ENCODE data around the gene FBXL19. TPM values are rescaled to one million over a fixed set of nuclear protein-coding genes. Genes with fewer than 3 reads are reported as not detected.

The FBXL19 gene
- total RNA-seq, 1 experiment from 2014 or later = 84.3 TPM

DNA sequence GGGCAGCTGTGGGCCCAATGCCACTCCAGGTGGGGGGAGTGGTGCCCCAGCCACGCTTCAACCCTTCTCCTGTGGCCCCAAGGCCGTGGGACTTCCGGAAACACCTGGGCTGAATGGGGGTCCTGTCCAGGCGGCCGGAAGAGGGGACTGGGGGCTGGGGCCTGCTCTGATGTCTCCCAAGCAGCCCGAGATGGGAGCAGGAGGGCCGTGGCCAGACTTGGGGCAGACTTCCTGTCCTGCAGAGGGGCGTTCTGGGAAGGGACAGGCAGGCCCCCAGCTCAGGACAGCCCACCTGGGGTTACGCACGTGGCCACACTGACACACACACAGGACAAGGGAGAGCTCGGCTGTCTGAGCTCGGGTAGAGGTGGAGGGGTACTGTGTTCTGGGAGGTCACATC, 66.7 kb downstream of the FBXL19 start:
- CTCF ChIA-PET = interaction anchor here (0.5 kb wide), 1 partner anchor 25 kb away, joined by 4 read pairs; no protein-coding TSS in a partner anchor
- peaks cover 6% of the 10 kb centered on the region for H3K4me1 Mint-ChIP-seq
- ATAC-seq (no peak), DNase-seq (ENCODE audit: low spot score) (no peak)
- no peak overlapping the region for H3K27ac Mint-ChIP-seq
- no peak overlapping the region for H3K4me3 Mint-ChIP-seq
- no peak for TF ChIP-seq ZNF423 (CRISPR knock-in tag; IDR thresholded peaks at IDR 0.05)
- no peak for TF ChIP-seq GRHL2 (CRISPR knock-in tag; IDR thresholded peaks at IDR 0.05; ENCODE audit: insufficient replicate concordance, severe bottlenecking)
- no peaks in the 10 kb centered on the region for H3K27me3 Mint-ChIP-seq (ENCODE audit: low read depth)
- POLR2A ChIA-PET = no interaction called here
- no peaks in the 10 kb centered on the region for H3K36me3 Mint-ChIP-seq
- no peaks in the 10 kb centered on the region for H3K9me3 Mint-ChIP-seq

DNA sequence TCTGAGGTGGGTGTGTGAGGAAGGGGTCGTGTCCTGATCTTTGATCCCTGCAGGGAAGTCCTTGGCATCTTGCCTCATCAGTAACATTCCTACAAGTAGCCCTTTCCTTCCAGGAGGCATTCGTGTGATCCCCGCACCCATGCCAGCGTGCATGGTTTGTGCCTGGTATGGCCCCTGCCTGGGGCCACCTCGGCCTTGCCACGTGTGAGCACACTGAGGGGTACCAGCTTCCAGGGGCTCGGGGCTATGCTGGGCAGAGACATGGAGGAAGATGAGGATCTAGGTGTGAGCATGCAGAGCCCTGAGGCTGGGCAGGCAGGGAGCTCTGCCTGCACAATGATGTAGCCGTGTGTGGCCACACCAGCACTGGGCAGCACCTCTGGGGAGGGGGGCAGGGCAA, 67.7 kb downstream of the FBXL19 start:
- H3K4me1 Mint-ChIP-seq = no peaks in the 10 kb centered on the region; the same call in none of the 2 replicates
- H3K27me3 Mint-ChIP-seq (ENCODE audit: low read depth) = no peaks in the 10 kb centered on the region
- no peak for ATAC-seq
- ChIA-PET POLR2A (no interaction called here), CTCF (no interaction called here)
- no peak overlapping the region for H3K4me3 Mint-ChIP-seq
- no peaks in the 10 kb centered on the region for H3K36me3 Mint-ChIP-seq
- H3K9me3 Mint-ChIP-seq = no peaks in the 10 kb centered on the region
- no peak for DNase-seq (ENCODE audit: low spot score)
- no peak overlapping the region for H3K27ac Mint-ChIP-seq
- TF ChIP-seq, protein P1, sequence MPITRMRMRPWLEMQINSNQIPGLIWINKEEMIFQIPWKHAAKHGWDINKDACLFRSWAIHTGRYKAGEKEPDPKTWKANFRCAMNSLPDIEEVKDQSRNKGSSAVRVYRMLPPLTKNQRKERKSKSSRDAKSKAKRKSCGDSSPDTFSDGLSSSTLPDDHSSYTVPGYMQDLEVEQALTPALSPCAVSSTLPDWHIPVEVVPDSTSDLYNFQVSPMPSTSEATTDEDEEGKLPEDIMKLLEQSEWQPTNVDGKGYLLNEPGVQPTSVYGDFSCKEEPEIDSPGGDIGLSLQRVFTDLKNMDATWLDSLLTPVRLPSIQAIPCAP (CRISPR knock-in tag; IDR thresholded peaks at IDR 0.05) = no peak
- TF ChIP-seq NFATC4 (CRISPR knock-in tag; IDR thresholded peaks at IDR 0.05) (no peak), E2F4 (CRISPR knock-in tag; IDR thresholded peaks at IDR 0.05; ENCODE audit: borderline replicate concordance, low read depth) (no peak), ARID4B (CRISPR knock-in tag; IDR thresholded peaks at IDR 0.05; ENCODE audit: borderline replicate concordance) (no peak), EMX1 (CRISPR knock-in tag; IDR thresholded peaks at IDR 0.05) (no peak), CREB1 (CRISPR knock-in tag; IDR thresholded peaks at IDR 0.05) (no peak), E2F5 (CRISPR knock-in tag; IDR thresholded peaks at IDR 0.05) (no peak), GABPB1 (CRISPR knock-in tag; IDR thresholded peaks at IDR 0.05) (no peak), OVOL2 (CRISPR knock-in tag; IDR thresholded peaks at IDR 0.05; ENCODE audit: borderline replicate concordance) (no peak)
- TF ChIP-seq, protein P2, sequence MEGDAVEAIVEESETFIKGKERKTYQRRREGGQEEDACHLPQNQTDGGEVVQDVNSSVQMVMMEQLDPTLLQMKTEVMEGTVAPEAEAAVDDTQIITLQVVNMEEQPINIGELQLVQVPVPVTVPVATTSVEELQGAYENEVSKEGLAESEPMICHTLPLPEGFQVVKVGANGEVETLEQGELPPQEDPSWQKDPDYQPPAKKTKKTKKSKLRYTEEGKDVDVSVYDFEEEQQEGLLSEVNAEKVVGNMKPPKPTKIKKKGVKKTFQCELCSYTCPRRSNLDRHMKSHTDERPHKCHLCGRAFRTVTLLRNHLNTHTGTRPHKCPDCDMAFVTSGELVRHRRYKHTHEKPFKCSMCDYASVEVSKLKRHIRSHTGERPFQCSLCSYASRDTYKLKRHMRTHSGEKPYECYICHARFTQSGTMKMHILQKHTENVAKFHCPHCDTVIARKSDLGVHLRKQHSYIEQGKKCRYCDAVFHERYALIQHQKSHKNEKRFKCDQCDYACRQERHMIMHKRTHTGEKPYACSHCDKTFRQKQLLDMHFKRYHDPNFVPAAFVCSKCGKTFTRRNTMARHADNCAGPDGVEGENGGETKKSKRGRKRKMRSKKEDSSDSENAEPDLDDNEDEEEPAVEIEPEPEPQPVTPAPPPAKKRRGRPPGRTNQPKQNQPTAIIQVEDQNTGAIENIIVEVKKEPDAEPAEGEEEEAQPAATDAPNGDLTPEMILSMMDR (IDR thresholded peaks at IDR 0.05) = no peak
- TF ChIP-seq, protein P3, sequence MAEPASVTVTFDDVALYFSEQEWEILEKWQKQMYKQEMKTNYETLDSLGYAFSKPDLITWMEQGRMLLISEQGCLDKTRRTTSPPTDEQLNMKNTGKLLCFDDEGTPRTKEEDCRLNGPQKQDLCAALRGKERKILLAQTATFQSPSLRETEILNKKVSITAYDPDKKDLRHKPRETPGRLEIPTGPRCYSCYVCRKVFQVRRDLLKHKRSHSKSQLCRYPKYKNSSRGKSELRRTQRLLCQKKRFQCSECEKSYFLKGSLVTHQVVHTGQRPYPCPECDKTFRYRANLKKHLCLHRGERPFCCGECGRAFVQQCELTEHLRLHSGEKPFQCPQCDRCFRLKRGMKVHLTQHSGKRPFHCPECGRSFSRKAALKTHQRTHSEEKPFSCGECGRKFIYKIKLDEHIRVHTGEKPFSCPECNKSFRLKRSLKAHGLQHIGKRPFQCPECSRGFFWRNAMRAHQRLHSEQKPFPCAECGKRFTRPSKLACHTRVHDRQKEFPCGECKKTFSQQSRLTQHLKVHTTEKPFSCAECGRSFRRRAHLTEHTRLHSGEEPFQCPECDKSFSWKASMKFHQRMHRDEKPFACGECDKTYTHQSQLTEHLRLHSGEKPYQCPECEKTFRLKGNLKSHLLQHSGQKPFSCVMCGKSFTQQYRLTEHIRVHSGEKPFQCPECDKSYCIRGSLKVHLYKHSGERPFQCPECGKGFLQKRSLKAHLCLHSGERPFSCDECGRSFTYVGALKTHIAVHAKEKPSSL (CRISPR knock-in tag; conservative IDR thresholded peaks at IDR 0.05) = no peak
- TF ChIP-seq, protein P4, sequence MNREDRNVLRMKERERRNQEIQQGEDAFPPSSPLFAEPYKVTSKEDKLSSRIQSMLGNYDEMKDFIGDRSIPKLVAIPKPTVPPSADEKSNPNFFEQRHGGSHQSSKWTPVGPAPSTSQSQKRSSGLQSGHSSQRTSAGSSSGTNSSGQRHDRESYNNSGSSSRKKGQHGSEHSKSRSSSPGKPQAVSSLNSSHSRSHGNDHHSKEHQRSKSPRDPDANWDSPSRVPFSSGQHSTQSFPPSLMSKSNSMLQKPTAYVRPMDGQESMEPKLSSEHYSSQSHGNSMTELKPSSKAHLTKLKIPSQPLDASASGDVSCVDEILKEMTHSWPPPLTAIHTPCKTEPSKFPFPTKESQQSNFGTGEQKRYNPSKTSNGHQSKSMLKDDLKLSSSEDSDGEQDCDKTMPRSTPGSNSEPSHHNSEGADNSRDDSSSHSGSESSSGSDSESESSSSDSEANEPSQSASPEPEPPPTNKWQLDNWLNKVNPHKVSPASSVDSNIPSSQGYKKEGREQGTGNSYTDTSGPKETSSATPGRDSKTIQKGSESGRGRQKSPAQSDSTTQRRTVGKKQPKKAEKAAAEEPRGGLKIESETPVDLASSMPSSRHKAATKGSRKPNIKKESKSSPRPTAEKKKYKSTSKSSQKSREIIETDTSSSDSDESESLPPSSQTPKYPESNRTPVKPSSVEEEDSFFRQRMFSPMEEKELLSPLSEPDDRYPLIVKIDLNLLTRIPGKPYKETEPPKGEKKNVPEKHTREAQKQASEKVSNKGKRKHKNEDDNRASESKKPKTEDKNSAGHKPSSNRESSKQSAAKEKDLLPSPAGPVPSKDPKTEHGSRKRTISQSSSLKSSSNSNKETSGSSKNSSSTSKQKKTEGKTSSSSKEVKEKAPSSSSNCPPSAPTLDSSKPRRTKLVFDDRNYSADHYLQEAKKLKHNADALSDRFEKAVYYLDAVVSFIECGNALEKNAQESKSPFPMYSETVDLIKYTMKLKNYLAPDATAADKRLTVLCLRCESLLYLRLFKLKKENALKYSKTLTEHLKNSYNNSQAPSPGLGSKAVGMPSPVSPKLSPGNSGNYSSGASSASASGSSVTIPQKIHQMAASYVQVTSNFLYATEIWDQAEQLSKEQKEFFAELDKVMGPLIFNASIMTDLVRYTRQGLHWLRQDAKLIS (CRISPR knock-in tag; IDR thresholded peaks at IDR 0.05; ENCODE audit: borderline replicate concordance) = no peak
- TF ChIP-seq, protein P5, sequence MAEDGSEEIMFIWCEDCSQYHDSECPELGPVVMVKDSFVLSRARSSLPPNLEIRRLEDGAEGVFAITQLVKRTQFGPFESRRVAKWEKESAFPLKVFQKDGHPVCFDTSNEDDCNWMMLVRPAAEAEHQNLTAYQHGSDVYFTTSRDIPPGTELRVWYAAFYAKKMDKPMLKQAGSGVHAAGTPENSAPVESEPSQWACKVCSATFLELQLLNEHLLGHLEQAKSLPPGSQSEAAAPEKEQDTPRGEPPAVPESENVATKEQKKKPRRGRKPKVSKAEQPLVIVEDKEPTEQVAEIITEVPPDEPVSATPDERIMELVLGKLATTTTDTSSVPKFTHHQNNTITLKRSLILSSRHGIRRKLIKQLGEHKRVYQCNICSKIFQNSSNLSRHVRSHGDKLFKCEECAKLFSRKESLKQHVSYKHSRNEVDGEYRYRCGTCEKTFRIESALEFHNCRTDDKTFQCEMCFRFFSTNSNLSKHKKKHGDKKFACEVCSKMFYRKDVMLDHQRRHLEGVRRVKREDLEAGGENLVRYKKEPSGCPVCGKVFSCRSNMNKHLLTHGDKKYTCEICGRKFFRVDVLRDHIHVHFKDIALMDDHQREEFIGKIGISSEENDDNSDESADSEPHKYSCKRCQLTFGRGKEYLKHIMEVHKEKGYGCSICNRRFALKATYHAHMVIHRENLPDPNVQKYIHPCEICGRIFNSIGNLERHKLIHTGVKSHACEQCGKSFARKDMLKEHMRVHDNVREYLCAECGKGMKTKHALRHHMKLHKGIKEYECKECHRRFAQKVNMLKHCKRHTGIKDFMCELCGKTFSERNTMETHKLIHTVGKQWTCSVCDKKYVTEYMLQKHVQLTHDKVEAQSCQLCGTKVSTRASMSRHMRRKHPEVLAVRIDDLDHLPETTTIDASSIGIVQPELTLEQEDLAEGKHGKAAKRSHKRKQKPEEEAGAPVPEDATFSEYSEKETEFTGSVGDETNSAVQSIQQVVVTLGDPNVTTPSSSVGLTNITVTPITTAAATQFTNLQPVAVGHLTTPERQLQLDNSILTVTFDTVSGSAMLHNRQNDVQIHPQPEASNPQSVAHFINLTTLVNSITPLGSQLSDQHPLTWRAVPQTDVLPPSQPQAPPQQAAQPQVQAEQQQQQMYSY (CRISPR knock-in tag; IDR thresholded peaks at IDR 0.05) = no peak

All from WTC11 (cell line).